Mesenteric fat pad (tissue), 1 donor: ENCODE data around the gene PALLD. TPM values are rescaled to one million over a fixed set of nuclear protein-coding genes. Genes with fewer than 3 reads are reported as not detected.
"Not testable (repeated sequence)": the region's sequence is repeated elsewhere in the genome, so short reads cannot be mapped to it uniquely, and the experiment has no call there.

Experiments
- DNase-seq: peaks from one replicate; pipeline ENCODE4 v3.0.0-alpha.2; 2020; ENCODE audit warnings: low spot score
- long read RNA-seq: library from polyadenylated mRNA; unstranded; transcript quantifications from one replicate; pipeline ENCODE4 v2.0.0, GENCODE V29; 2020
- total RNA-seq: library from RNA; stranded (reverse); fragmentation: NEBNext Ultra II Directional; extraction: Animal tissue kit (Norgen Biotek cat#: 25700); gene quantifications from one replicate; pipeline ENCODE4 v1.2.1, GENCODE V29; 2021
- donor health status: DM: yes; HTN: yes; CAD: no.

The PALLD gene
- 87.9 TPM for total RNA-seq
- long read RNA-seq, full-length matches to known transcripts: 4 of 153 reads
- long read RNA-seq, partial matches to known transcripts: 60 of 153 reads
- long read RNA-seq, other reads (novel, unspliced or antisense): 89 of 153 reads

GRCh38 chr4:168496834-168497233 is at the start of gene PALLD:
Gene PALLD, plus strand, starts transcription at chr4:168497052.
- DNase-seq: no peak

DNA sequence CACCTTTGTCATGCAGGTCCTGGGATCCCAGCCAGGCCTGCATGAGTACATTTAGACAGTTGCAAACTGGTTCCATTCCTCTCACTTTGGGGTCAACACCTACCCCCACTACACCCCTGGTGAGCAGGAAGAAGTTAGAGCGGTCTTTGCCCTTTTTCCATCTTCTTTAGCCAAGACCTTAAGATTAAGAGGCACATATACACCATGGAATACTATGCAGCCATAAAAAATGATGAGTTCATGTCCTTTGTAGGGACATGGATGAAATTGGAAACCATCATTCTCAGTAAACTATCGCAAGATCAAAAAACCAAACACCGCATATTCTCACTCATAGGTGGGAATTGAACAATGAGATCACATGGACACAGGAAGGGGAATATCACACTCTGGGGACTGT is 47.8 kb upstream of the PALLD start:
- not testable (repeated sequence) for DNase-seq

DNA sequence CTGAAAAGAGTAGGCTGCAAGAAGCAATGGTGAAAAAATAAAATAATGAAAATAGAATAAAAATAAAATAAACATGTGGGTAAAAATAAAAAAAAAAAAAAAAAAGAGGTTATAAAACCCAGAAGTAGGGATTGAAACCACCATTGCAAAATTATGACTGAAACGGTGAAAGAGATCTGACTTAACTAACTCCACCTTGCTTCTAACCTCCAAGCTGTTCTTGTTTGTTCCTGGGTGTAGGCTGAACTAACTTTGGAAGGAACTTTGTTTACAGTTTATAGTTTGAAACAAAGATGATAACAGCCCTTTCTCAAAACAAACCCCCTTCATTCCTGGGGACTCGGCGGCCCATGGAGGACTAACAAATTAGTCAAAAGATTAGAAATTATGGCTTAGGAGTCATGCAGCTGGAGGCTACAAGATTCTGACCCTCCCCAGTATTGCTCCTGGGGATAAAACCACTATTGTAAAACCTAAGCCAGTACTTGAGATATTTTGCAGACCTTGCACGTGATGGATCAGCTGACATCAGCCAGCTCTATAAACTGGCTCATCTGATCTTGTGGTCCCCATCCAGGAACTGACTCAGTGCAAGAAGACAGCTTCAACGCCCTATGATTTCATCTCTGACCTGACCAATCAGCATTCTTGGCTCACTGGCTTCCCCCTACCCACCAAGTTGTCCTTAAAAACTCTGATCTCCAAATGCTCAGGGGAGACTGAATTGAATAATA is 47.0 kb upstream of the PALLD start:
- no peak for DNase-seq

DNA sequence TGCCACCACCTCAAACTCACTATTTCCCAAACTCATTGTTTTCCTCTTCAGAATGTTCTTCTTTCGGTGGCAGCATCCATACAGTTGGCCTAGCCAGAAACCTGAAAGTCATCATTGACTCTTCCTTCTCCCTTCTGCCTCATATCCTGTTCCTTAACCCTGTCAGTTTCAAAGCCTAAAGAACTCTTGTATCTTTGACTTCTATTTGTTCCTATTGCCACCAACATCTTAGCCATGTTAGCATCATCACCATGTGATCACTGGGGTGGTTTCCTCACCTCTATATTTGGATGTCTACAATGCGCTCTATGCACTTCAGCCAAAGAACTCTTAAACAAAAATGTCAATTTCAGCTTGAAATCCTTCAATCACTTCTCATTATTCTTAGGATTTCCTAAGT is 45.5 kb upstream of the PALLD start:
- DNase-seq: no peak

- no peak for DNase-seq
Observed at GRCh38 chr4:168451744-168452390, 45.0 kb upstream of the PALLD start.

DNA sequence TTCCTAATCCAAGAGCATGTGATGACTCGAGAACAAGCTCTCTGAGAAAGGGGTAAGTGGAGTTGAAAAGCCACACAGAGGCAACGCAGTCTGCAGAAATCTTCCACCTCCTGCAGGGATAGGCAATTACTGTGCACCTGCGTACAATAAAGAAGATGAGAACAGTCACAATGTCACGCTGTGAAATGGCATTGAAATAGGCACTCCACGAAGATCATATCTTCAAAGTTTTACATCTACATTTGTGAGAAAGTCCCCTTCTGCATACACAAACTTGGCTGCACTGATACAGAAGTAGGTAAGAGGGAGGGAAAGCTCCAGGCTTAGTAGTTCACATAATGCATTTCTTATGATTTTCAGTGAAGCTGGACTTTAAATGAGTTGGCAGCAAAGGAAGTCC is 43.7 kb upstream of the PALLD start:
- no peak for DNase-seq

GRCh38 chr4:168458256-168458655 is 38.6 kb upstream of the PALLD start:
- DNase-seq: not testable (repeated sequence)

DNA sequence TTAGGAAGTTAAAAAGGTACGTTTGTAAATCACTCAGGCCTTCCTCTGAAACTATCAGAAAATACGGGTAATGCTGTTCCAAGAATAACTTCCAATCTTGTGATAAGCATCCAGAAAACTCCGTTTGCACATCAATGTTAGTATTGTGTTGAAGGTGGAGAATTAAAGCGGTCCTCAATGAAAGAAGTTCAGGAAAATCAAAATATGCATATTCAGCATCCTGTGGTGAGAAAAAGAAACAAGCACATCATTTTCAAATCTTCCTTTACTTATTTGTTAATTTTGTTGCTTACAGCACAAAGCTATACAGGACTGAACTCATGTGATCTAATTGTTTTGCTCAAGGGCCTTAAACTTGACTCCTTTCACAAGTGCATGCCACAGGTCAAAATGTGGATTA is 35.0 kb upstream of the PALLD start:
- DNase-seq: no peak

- DNase-seq: no peak
Observed at GRCh38 chr4:168472920-168473319, 23.9 kb upstream of the PALLD start.

GRCh38 chr4:168474660-168475320 is 22.1 kb upstream of the PALLD start:
- DNase-seq: no peak

DNA sequence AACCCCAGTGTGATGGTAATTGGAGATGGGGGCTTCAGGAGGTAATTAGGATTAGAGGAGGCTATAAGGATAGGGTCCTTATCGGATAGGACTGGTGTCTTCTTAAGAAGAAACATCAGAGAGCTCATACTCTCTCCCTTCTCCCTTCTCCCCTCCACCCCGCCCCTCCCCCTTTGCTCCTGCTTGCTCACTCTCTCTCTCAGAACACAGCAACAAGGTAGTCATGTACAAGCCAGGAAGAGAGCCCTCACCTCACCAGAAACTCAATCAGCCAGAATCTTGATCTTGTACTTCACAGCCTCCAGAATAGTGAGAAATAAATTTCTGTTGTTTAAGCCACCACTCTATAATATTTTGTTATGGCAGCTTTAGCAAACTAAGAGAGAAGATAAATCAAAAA is 21.1 kb upstream of the PALLD start:
- DNase-seq: no peak

DNA sequence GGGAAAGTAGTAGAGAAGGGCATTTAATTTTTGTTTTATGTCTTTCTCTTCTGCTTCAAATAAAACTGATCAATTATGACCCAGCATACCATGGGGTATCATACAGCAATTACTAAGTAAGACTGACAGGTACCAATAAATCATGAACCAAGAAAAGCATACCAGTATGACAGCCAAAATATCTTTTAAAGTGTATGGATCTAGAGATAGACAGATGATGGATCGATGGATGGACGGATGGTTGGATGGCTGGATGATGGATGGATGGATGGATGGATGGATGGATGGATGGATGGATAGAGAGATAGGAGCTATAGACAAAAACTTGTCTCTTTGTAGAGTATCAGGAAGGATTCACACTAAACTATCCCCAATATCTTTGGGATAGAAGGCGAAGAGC is 18.0 kb upstream of the PALLD start:
- DNase-seq: no peak

GRCh38 chr4:168480931-168481611 is 15.8 kb upstream of the PALLD start:
- no peak for DNase-seq

GRCh38 chr4:168483811-168484210 is 13.0 kb upstream of the PALLD start:
- no peak for DNase-seq

DNA sequence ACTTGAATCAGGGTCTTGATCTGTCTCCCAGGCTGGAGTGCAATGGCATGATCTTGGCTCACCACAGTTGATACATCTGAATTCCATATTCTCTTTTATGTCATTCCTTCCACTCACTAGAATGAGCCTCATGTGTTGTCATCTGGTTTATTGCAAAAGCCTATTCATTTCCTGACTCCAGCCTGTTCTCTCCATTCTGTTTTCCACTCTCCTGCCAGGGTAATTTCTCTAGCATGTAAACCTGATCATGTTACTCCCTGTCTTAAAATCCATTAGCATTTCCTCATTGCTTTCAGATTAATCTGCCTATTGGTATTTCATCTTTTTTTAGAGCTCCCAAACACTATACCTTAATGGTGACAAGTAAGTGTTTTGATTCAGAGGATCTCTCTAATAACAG is 12.2 kb upstream of the PALLD start:
- no peak for DNase-seq

DNA sequence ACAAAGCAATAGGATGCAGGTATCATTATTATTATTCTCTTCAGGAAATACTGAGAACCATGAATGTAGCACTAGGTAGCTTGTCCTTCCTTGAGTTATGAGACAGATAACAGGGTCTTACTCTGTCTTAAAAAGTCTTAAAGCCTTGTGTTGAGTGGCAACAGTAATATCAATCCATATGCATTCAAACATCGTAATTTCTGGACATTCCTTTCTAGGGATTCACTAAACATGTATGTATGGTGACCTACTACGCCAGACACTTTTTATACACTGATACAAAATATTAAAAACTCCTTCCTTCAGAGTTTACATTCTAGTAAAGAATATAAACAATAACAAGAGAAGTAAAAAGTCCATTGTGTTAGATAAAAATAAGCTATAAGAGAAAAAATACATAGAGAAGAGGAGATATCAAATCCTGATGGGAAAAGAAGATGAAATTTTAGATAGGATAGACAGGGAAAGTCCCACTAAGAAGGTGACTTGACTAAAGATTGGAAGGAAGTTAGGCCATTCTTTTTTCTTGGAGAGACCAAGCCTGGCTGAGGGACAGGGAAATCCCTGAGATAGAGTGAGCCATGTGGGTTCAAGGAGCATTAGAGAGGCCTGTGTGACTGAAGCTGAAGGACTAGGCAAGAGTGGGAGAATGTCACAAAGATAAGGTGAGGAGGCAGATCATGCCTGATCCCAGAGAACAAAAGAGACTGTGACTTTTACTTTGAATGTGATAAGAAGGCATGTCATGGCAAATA is 11.5 kb upstream of the PALLD start:
- no peak for DNase-seq

DNA sequence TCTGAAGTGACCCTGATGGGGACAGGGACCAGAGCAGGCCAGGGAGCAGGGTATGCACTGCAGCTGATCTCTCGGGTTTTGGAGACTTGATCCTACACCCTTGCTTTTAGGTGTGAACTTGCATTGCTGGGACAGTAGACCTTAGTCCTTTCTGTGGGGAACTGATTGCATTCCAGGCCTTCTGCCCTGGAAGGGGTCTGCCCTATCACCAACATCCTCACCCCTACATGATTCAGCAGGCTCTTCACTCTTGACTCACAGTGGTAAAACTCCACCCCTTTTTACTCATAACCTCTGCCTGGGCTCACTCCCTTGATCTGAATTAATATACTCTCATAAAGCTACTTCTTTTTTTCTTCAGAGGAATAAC is 10.0 kb upstream of the PALLD start:
- no peak for DNase-seq

DNA sequence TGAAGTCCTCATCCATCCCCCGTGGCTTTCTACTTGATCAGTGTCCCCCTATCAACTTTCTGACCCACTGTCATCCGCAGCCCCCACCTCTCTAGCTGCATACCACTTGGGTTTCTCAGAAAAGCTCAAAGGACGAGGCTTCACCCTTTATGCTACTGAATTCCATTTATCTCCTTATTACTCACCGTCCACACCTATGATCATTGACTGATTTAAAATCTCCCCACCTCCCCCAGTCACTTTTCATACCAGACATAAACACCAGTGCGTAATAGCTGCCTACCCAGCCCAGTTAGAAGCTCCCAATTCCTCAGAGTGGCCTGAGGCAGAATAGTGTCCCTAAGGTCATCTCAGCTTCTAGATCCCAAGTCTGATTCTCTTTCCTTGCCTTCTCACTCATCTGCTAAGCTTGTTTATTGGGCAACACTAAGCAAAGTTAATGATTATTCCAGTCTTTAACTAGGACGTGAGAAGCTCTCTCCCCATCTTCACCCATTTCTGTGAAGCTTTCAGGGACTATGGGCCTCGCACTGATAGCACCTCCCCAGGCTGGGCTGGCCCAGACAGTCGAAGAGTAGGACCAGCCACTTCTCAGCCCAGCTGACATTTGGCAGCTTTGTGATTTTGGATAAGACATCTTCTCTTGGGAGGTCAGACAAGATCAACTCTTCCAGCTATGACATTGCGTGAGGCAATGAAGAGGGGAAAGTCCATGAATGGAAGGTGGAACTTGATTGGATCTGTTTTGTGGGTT is 9.4 kb upstream of the PALLD start:
- no peak for DNase-seq

GRCh38 chr4:168488869-168489274 is 8.0 kb upstream of the PALLD start:
- DNase-seq: no peak

DNA sequence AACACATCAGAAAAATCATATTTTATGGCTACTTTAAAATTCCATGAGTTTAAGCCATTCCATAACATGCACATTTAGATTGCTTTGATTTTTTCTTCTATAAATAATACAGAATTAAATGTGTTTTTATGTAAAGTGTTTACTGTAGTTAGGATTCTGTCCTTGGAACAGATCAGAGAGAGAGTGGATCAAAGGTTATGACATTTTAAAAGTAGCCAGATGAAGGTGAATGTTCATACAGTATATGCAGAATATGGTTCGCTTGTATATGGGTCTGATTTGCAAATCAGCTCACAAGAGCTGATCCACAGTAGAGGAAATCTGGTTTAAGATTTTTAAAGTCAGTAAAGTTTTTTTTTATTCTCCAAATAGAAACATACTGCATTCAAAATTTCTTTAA is 7.2 kb upstream of the PALLD start:
- DNase-seq: no peak
